ENCODE results near the gene ZNF593. TPM values are rescaled to one million over a fixed set of nuclear protein-coding genes. Genes with fewer than 3 reads are reported as not detected.

Gene ZNF593
- total and polyA plus RNA-seq, 2 donors from 2014 or later: 22.4 to 93.2 TPM

GRCh38 chr1:26129778-26130177, 39.9 kb upstream of the ZNF593 start:
- no peak for FAIRE-seq
- Histone ChIP-seq H3K4me3 (ENCODE audit: low read length in 3 of 3) (no peak overlapping the region), H3K4me1 (ENCODE audit: control insufficient read depth in 2 of 3, insufficient read depth in 2 of 3, low read depth in 1 of 3, low read length in 3 of 3) (peaks cover 0 to 5% (median 2%) of the 10 kb centered on the region in 3 donors), H3K36me3 (ENCODE audit: control insufficient read depth in 2 of 3, insufficient read depth in 3 of 3, low read length in 3 of 3) (no peaks in the 10 kb centered on the region), H3K27ac (ENCODE audit: low read depth in 2 of 2, low read length in 2 of 2) (no peak overlapping the region), H3K9ac (ENCODE audit: low read length in 3 of 3) (no peak overlapping the region), H3K27me3 (ENCODE audit: control insufficient read depth, insufficient read depth, low read length) (no peaks in the 10 kb centered on the region), H3K9me3 (ENCODE audit: control insufficient read depth in 2 of 3, insufficient read depth in 1 of 3, low read length in 3 of 3) (no peaks in the 10 kb centered on the region)
- no peak for DNase-seq
- intact Hi-C loops (cut with DNase I): no loop called here
- TF ChIP-seq, protein P1, sequence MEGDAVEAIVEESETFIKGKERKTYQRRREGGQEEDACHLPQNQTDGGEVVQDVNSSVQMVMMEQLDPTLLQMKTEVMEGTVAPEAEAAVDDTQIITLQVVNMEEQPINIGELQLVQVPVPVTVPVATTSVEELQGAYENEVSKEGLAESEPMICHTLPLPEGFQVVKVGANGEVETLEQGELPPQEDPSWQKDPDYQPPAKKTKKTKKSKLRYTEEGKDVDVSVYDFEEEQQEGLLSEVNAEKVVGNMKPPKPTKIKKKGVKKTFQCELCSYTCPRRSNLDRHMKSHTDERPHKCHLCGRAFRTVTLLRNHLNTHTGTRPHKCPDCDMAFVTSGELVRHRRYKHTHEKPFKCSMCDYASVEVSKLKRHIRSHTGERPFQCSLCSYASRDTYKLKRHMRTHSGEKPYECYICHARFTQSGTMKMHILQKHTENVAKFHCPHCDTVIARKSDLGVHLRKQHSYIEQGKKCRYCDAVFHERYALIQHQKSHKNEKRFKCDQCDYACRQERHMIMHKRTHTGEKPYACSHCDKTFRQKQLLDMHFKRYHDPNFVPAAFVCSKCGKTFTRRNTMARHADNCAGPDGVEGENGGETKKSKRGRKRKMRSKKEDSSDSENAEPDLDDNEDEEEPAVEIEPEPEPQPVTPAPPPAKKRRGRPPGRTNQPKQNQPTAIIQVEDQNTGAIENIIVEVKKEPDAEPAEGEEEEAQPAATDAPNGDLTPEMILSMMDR (IDR thresholded peaks at IDR 0.05; ENCODE audit: borderline replicate concordance, extremely low read depth, insufficient read depth): no peak

DNA sequence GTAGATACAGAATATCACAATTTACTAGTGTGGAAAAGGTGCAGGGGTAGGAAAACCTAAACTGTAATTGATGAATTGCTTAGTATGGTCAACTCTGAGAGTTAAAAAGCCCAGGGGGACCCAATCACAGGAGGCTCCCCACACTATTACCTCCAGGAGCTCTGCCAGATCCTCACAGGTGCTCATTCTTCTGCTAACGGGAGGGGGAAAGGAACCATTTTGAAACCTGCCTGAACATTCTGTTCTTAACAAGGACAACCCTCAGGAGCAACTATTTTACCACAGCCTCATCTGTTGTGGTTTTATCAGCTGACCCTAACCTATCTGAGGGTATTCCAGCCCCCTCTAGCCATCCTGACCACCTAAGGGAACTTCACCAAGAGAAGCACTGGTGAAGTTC, 39.0 kb upstream of the ZNF593 start:
- H3K4me3 ChIP-seq (ENCODE audit: low read length in 3 of 3): no peak overlapping the region
- no peaks in the 10 kb centered on the region for H3K36me3 ChIP-seq (ENCODE audit: control insufficient read depth in 2 of 3, insufficient read depth in 3 of 3, low read length in 3 of 3)
- intact Hi-C loops (cut with DNase I): no loop called here
- H3K9me3 ChIP-seq (ENCODE audit: control insufficient read depth in 2 of 3, insufficient read depth in 1 of 3, low read length in 3 of 3): no peaks in the 10 kb centered on the region
- FAIRE-seq (no peak), DNase-seq (no peak)
- peaks cover 0 to 2% (median 2%) of the 10 kb centered on the region in 3 donors for H3K4me1 ChIP-seq (ENCODE audit: control insufficient read depth in 2 of 3, insufficient read depth in 2 of 3, low read depth in 1 of 3, low read length in 3 of 3)
- H3K27ac ChIP-seq (ENCODE audit: low read depth in 2 of 2, low read length in 2 of 2): no peak overlapping the region
- H3K9ac ChIP-seq (ENCODE audit: low read length in 3 of 3): no peak overlapping the region
- TF ChIP-seq, protein P1 (IDR thresholded peaks at IDR 0.05; ENCODE audit: borderline replicate concordance, extremely low read depth, insufficient read depth): no peak
- H3K27me3 ChIP-seq (ENCODE audit: control insufficient read depth, insufficient read depth, low read length): no peaks in the 10 kb centered on the region

GRCh38 chr1:26132128-26132833, 37.4 kb upstream of the ZNF593 start:
- intact Hi-C loops (cut with DNase I): no loop called here
- Histone ChIP-seq H3K36me3 (ENCODE audit: control insufficient read depth in 2 of 3, insufficient read depth in 3 of 3, low read length in 3 of 3) (no peaks in the 10 kb centered on the region), H3K9ac (ENCODE audit: low read length in 3 of 3) (no peak overlapping the region), H3K27ac (ENCODE audit: low read depth in 2 of 2, low read length in 2 of 2) (no peak overlapping the region), H3K4me1 (ENCODE audit: control insufficient read depth in 2 of 3, insufficient read depth in 2 of 3, low read depth in 1 of 3, low read length in 3 of 3) (peaks cover 0 to under 1% (median 0%) of the 10 kb centered on the region in 3 donors), H3K4me3 (ENCODE audit: low read length in 3 of 3) (no peak overlapping the region), H3K27me3 (ENCODE audit: control insufficient read depth, insufficient read depth, low read length) (no peaks in the 10 kb centered on the region), H3K9me3 (ENCODE audit: control insufficient read depth in 2 of 3, insufficient read depth in 1 of 3, low read length in 3 of 3) (no peaks in the 10 kb centered on the region)
- FAIRE-seq: no peak
- DNase-seq: no peak
- TF ChIP-seq, protein P1 (IDR thresholded peaks at IDR 0.05; ENCODE audit: borderline replicate concordance, extremely low read depth, insufficient read depth): no peak

GRCh38 chr1:26132834-26133167, 36.9 kb upstream of the ZNF593 start:
- no peak overlapping the region for H3K27ac ChIP-seq (ENCODE audit: low read depth in 2 of 2, low read length in 2 of 2)
- H3K36me3 ChIP-seq (ENCODE audit: control insufficient read depth in 2 of 3, insufficient read depth in 3 of 3, low read length in 3 of 3): no peaks in the 10 kb centered on the region
- H3K9me3 ChIP-seq (ENCODE audit: control insufficient read depth in 2 of 3, insufficient read depth in 1 of 3, low read length in 3 of 3): no peaks in the 10 kb centered on the region
- DNase-seq (no peak), FAIRE-seq (no peak)
- TF ChIP-seq, protein P1 (IDR thresholded peaks at IDR 0.05; ENCODE audit: borderline replicate concordance, extremely low read depth, insufficient read depth): no peak
- no peak overlapping the region for H3K4me3 ChIP-seq (ENCODE audit: low read length in 3 of 3)
- H3K9ac ChIP-seq (ENCODE audit: low read length in 3 of 3): no peak overlapping the region
- intact Hi-C loops (cut with DNase I): no loop called here
- H3K27me3 ChIP-seq (ENCODE audit: control insufficient read depth, insufficient read depth, low read length): no peaks in the 10 kb centered on the region
- no peaks in the 10 kb centered on the region for H3K4me1 ChIP-seq (ENCODE audit: control insufficient read depth in 2 of 3, insufficient read depth in 2 of 3, low read depth in 1 of 3, low read length in 3 of 3)

Data from kidney (tissue), 14 donors.